HepG2 (cell line): ENCODE data around the gene ZMIZ1. TPM values are rescaled to one million over a fixed set of nuclear protein-coding genes. Genes with fewer than 3 reads are reported as not detected.
A peak's percentile ranks its signal among the peaks of the same experiment; 100 is the strongest.

Experiments
- ARNT ChIP-seq: fragments of 450-650 bp; IDR thresholded peaks from 2 replicates; pipeline ENCODE4 v1.6.1; 2017
- ATM ChIP-seq: fragments of 450-650 bp; IDR thresholded peaks from 2 replicates; pipeline ENCODE4 v1.7.1; 2017; ENCODE audit warnings: mild to moderate bottlenecking, borderline replicate concordance
- CAMTA2 ChIP-seq: sonication (generic); formaldehyde crosslinking; IDR thresholded peaks from 2 replicates; pipeline ENCODE4 v1.4.0; 2020; ENCODE audit warnings: mild to moderate bottlenecking, missing genetic modification reagents, borderline replicate concordance
- MIER3 ChIP-seq: IDR thresholded peaks from 2 replicates; pipeline ENCODE4 v1.6.1; 2016; ENCODE audit warnings: missing compliant biosample characterization, borderline replicate concordance
- REPIN1 ChIP-seq: sonication (generic); formaldehyde crosslinking; IDR thresholded peaks from 2 replicates; pipeline ENCODE4 v1.8.0; 2022; ENCODE audit warnings: missing genetic modification reagents, low read depth, mild to moderate bottlenecking, borderline replicate concordance
- TGIF2 ChIP-seq: IDR thresholded peaks from 2 replicates; pipeline ENCODE4 v1.6.1; 2016; ENCODE audit warnings: control low read depth, missing compliant biosample characterization
- ZNF598 ChIP-seq: sonication (generic); formaldehyde crosslinking; IDR thresholded peaks from 2 replicates; pipeline ENCODE4 v1.5.1; 2020; ENCODE audit warnings: mild to moderate bottlenecking, missing genetic modification reagents, borderline replicate concordance
- polyA plus RNA-seq, 8 experiments: library from polyadenylated mRNA; depleted of rRNA in 3 of 8; stranded (reverse) in 7 of 8; unstranded in 1 of 8; fragments of >200 nt; fragmentation: Illumina TruSeq in 4 of 8; extraction: Trizol in 4 of 8; gene quantifications; 2 replicates each; pipeline versions ENCODE4 v1.2.1 to v1.2.3, GENCODE V29; 2011 to 2016; ENCODE audit warnings: low read depth in 4 of 8, missing spikeins in 1 of 8, mixed read lengths in 1 of 8; ENCODE audit not compliant: insufficient read depth in 1 of 8
- total RNA-seq, 5 experiments: library from RNA; depleted of rRNA; stranded (reverse); fragments of >200 nt; fragmentation: Illumina TruSeq; extraction: Trizol; gene quantifications; 2 replicates each; pipeline ENCODE4 v1.2.3, GENCODE V29; 2016; ENCODE audit warnings: low read depth in 1 of 5
- TF ChIP-seq, protein P1 (sequence below): sonication (generic); formaldehyde crosslinking; IDR thresholded peaks from 2 replicates; pipeline ENCODE4 v1.5.0; 2020; ENCODE audit warnings: mild to moderate bottlenecking, low read depth, missing genetic modification reagents, borderline replicate concordance
- TF ChIP-seq, protein P2 (sequence below): sonication (generic); formaldehyde crosslinking; IDR thresholded peaks from 2 replicates; pipeline ENCODE4 v1.4.0; 2020; ENCODE audit warnings: missing genetic modification reagents
- TF ChIP-seq, protein P3 (sequence below): sonication (generic); formaldehyde crosslinking; IDR thresholded peaks from 2 replicates; pipeline ENCODE4 v1.4.0; 2020; ENCODE audit warnings: missing genetic modification reagents
- TF ChIP-seq, protein P4 (sequence below): IDR thresholded peaks from 2 replicates; pipeline ENCODE4 v1.4.0; 2020; ENCODE audit warnings: mild to moderate bottlenecking, missing genetic modification reagents
- TF ChIP-seq, protein P5 (sequence below): sonication (generic); formaldehyde crosslinking; IDR thresholded peaks from 2 replicates; pipeline ENCODE4 v1.4.0; 2020; ENCODE audit warnings: missing genetic modification reagents; ENCODE audit errors: not compliant biosample characterization
- TF ChIP-seq, protein P6 (sequence below): sonication (generic); formaldehyde crosslinking; IDR thresholded peaks from 2 replicates; pipeline ENCODE4 v1.5.1; 2020; ENCODE audit warnings: mild to moderate bottlenecking, missing genetic modification reagents, moderate library complexity

Gene ZMIZ1
- total and polyA plus RNA-seq, 2 of the 13 experiments (the other 11 are each of a cell fraction or from before 2014, with no cell fraction given): 5.3 to 10.2 TPM

DNA sequence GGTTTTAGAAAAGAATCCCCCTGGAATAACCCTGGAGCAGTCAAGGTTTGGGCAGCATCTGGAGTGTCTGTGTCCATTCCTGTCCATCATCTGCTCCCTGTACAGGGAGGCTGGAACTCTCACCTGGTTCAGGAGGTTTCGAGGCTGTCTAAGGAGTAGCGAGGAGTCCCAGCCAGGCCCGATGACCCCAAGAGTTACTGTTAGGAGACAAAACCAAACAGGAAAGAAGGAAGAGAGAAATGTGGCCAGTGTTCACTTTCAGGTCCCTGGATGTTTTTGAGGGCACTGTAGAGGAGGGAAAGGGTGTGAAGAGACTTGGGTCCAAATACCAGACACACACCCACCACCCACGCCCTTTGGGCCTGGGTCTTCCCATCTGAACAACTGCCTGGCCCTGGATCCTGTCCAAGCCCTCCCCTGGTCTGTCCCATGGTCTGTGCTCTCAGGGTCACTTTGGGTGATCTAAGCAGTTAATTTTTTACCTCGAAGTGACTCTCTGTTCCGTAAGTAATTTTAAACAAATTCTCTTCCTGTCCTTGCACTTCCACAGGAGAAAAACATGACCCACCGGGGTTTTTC lies 117.1 kb downstream of the ZMIZ1 start (continued):
- TF ChIP-seq, protein P1, sequence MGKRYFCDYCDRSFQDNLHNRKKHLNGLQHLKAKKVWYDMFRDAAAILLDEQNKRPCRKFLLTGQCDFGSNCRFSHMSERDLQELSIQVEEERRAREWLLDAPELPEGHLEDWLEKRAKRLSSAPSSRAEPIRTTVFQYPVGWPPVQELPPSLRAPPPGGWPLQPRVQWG: no peak
- TF ChIP-seq TGIF2 (CRISPR knock-in tag): no peak
- TF ChIP-seq, protein P2, sequence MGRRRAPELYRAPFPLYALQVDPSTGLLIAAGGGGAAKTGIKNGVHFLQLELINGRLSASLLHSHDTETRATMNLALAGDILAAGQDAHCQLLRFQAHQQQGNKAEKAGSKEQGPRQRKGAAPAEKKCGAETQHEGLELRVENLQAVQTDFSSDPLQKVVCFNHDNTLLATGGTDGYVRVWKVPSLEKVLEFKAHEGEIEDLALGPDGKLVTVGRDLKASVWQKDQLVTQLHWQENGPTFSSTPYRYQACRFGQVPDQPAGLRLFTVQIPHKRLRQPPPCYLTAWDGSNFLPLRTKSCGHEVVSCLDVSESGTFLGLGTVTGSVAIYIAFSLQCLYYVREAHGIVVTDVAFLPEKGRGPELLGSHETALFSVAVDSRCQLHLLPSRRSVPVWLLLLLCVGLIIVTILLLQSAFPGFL (CRISPR knock-in tag): no peak
- TF ChIP-seq REPIN1: no peak
- TF ChIP-seq MIER3 (CRISPR knock-in tag): 0 out of 2 replicates have a peak, but pooled peaks have one; percentile 31
- TF ChIP-seq, protein P3, sequence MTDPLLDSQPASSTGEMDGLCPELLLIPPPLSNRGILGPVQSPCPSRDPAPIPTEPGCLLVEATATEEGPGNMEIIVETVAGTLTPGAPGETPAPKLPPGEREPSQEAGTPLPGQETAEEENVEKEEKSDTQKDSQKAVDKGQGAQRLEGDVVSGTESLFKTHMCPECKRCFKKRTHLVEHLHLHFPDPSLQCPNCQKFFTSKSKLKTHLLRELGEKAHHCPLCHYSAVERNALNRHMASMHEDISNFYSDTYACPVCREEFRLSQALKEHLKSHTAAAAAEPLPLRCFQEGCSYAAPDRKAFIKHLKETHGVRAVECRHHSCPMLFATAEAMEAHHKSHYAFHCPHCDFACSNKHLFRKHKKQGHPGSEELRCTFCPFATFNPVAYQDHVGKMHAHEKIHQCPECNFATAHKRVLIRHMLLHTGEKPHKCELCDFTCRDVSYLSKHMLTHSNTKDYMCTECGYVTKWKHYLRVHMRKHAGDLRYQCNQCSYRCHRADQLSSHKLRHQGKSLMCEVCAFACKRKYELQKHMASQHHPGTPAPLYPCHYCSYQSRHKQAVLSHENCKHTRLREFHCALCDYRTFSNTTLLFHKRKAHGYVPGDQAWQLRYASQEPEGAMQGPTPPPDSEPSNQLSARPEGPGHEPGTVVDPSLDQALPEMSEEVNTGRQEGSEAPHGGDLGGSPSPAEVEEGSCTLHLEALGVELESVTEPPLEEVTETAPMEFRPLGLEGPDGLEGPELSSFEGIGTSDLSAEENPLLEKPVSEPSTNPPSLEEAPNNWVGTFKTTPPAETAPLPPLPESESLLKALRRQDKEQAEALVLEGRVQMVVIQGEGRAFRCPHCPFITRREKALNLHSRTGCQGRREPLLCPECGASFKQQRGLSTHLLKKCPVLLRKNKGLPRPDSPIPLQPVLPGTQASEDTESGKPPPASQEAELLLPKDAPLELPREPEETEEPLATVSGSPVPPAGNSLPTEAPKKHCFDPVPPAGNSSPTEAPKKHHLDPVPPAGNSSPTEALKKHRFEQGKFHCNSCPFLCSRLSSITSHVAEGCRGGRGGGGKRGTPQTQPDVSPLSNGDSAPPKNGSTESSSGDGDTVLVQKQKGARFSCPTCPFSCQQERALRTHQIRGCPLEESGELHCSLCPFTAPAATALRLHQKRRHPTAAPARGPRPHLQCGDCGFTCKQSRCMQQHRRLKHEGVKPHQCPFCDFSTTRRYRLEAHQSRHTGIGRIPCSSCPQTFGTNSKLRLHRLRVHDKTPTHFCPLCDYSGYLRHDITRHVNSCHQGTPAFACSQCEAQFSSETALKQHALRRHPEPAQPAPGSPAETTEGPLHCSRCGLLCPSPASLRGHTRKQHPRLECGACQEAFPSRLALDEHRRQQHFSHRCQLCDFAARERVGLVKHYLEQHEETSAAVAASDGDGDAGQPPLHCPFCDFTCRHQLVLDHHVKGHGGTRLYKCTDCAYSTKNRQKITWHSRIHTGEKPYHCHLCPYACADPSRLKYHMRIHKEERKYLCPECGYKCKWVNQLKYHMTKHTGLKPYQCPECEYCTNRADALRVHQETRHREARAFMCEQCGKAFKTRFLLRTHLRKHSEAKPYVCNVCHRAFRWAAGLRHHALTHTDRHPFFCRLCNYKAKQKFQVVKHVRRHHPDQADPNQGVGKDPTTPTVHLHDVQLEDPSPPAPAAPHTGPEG (CRISPR knock-in tag): no peak
- TF ChIP-seq, protein P4, sequence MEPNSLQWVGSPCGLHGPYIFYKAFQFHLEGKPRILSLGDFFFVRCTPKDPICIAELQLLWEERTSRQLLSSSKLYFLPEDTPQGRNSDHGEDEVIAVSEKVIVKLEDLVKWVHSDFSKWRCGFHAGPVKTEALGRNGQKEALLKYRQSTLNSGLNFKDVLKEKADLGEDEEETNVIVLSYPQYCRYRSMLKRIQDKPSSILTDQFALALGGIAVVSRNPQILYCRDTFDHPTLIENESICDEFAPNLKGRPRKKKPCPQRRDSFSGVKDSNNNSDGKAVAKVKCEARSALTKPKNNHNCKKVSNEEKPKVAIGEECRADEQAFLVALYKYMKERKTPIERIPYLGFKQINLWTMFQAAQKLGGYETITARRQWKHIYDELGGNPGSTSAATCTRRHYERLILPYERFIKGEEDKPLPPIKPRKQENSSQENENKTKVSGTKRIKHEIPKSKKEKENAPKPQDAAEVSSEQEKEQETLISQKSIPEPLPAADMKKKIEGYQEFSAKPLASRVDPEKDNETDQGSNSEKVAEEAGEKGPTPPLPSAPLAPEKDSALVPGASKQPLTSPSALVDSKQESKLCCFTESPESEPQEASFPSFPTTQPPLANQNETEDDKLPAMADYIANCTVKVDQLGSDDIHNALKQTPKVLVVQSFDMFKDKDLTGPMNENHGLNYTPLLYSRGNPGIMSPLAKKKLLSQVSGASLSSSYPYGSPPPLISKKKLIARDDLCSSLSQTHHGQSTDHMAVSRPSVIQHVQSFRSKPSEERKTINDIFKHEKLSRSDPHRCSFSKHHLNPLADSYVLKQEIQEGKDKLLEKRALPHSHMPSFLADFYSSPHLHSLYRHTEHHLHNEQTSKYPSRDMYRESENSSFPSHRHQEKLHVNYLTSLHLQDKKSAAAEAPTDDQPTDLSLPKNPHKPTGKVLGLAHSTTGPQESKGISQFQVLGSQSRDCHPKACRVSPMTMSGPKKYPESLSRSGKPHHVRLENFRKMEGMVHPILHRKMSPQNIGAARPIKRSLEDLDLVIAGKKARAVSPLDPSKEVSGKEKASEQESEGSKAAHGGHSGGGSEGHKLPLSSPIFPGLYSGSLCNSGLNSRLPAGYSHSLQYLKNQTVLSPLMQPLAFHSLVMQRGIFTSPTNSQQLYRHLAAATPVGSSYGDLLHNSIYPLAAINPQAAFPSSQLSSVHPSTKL: peak; percentile 80
- no peak for TF ChIP-seq ZNF598 (CRISPR knock-in tag)
- TF ChIP-seq, protein P5, sequence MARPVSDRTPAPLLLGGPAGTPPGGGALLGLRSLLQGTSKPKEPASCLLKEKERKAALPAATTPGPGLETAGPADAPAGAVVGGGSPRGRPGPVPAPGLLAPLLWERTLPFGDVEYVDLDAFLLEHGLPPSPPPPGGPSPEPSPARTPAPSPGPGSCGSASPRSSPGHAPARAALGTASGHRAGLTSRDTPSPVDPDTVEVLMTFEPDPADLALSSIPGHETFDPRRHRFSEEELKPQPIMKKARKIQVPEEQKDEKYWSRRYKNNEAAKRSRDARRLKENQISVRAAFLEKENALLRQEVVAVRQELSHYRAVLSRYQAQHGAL (CRISPR knock-in tag): no peak
- TF ChIP-seq, protein P6, sequence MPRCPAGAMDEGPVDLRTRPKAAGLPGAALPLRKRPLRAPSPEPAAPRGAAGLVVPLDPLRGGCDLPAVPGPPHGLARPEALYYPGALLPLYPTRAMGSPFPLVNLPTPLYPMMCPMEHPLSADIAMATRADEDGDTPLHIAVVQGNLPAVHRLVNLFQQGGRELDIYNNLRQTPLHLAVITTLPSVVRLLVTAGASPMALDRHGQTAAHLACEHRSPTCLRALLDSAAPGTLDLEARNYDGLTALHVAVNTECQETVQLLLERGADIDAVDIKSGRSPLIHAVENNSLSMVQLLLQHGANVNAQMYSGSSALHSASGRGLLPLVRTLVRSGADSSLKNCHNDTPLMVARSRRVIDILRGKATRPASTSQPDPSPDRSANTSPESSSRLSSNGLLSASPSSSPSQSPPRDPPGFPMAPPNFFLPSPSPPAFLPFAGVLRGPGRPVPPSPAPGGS (CRISPR knock-in tag): no peak
- no peak for TF ChIP-seq ARNT
- TF ChIP-seq ATM: no peak
- TF ChIP-seq CAMTA2 (CRISPR knock-in tag): no peak
